HUES64 (cell line): ENCODE results near the gene OR2AJ1.

Experiments
- H3K27ac ChIP-seq: 2 replicates; pipeline ENCODE4 v1.7.0; 2013; ENCODE audit warnings: low read depth, low read length, inconsistent platforms
- H3K27me3 ChIP-seq: 2 replicates; pipeline ENCODE4 v1.6.1; 2013; ENCODE audit warnings: mild to moderate bottlenecking, low read length; ENCODE audit not compliant: insufficient read depth
- H3K36me3 ChIP-seq: 2 replicates; pipeline ENCODE4 v1.6.1; 2013; ENCODE audit warnings: mild to moderate bottlenecking, low read length; ENCODE audit not compliant: insufficient read depth
- H3K4me1 ChIP-seq: 2 replicates; pipeline ENCODE4 v1.6.1; 2013; ENCODE audit warnings: mild to moderate bottlenecking, low read length, moderate library complexity; ENCODE audit not compliant: insufficient read depth
- H3K4me3 ChIP-seq: 2 replicates; pipeline ENCODE4 v1.5.1; 2013; ENCODE audit warnings: mild to moderate bottlenecking, low read length, moderate library complexity
- H3K9ac ChIP-seq: 2 replicates; pipeline ENCODE4 v1.6.1; 2013; ENCODE audit warnings: mild to moderate bottlenecking, low read depth, low read length
- H3K9me3 ChIP-seq: 2 replicates; pipeline ENCODE4 v1.6.1; 2013; ENCODE audit warnings: low read depth, low read length; ENCODE audit not compliant: insufficient read depth
- WGBS: fragments of 150-250, 120-280 bp; methylation state at CpG from one replicate; pipeline ENCODE4 v1.1.7; 2013; ENCODE audit warnings: missing lambda C conversion rate; 5-methylcytosine and 5-hydroxymethylcytosine counted together

The OR2AJ1 gene

GRCh38 chr1:247962911-247963588, 38.4 kb downstream of the OR2AJ1 start:
- Histone ChIP-seq H3K27me3 (no peaks in the 10 kb centered on the region), H3K4me3 (no peak overlapping the region), H3K36me3 (no peaks in the 10 kb centered on the region), H3K27ac (no peak overlapping the region), H3K9ac (no peak overlapping the region), H3K4me1 (no peaks in the 10 kb centered on the region), H3K9me3 (peaks cover 67% of the 10 kb centered on the region)
- 83% methylated on average over 4 of the region's 4 CpGs for WGBS

GRCh38 chr1:247964933-247965332, 40.2 kb downstream of the OR2AJ1 start, which contains the start of gene OR2AK2:
Gene OR2AK2, plus strand, starts transcription at chr1:247965233. Its CDS starts 144 bp downstream, at chr1:247965377.
- Histone ChIP-seq H3K9me3 (peaks cover 75% of the 10 kb centered on the region), H3K27me3 (no peaks in the 10 kb centered on the region), H3K9ac (no peak within 1 kb of the TSS), H3K36me3 (no peaks in the 10 kb centered on the region), H3K4me3 (no peak within 1 kb of the TSS), H3K4me1 (no peaks in the 10 kb centered on the region), H3K27ac (no peak within 1 kb of the TSS)
- WGBS: no CpG with 5 or more reads among the region's 2 CpGs

DNA sequence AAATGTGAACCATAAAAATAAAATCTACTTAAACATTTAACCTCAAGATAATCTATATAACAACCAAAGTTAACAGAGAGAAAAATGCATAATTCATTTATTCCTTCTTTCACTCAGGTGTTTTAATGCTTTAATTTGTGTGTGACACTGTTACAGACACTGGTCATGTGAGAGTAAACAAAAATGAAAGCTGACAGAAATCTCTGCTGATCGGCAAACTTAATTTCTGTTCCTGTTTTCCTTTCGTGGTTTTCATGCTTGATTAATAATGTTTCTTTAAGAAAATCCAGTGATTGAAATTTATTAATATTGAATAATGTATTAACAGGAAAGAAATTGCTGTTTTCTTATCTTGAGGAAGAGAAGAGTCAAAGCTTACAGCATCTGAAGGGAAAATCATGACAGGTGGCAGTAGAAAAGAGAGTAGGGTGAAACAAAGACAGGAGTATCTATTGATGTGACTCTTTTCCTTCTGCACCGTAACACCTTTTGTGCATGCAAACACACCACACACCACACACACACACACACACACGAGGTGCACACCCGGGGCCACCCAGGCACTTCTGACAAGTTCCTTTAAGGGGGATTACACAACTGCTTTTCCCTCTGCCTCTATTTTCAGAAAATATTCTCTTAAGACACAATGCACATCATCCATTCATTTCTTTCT, 42.0 kb downstream of the OR2AJ1 start:
- no peaks in the 10 kb centered on the region for H3K36me3 ChIP-seq
- no peaks in the 10 kb centered on the region for H3K27me3 ChIP-seq
- no peak overlapping the region for H3K4me3 ChIP-seq
- H3K27ac ChIP-seq: no peak overlapping the region
- peaks cover 83% of the 10 kb centered on the region for H3K9me3 ChIP-seq
- H3K4me1 ChIP-seq: no peaks in the 10 kb centered on the region
- WGBS: 77% methylated on average over 5 of the region's 5 CpGs
- no peak overlapping the region for H3K9ac ChIP-seq
